ENCODE results near the gene FRMPD1.

FRMPD1 gene

DNA sequence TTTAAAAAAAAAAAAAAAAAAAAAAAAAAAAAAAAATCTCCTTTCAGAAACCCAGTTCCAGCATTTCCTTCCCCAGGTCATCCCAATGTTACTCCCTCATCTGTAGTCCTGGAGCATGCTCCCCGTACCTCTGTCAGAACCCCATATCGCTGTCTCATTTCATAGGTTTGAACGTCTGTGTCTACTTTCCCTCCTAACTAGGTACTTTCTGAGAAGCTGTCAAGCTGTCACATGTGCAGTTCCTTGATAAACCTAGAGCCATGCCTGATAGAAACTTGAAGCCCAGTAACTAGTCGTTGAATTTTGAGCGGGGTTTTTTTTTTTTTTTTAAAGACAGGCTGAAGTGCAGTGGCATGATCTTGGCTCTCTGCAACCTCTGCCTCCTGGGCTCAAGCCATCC is 118.6 kb downstream of the FRMPD1 start:
- no peaks in the 10 kb centered on the region for H3K4me1 Mint-ChIP-seq
- H3K4me3 Mint-ChIP-seq: no peak overlapping the region
- H3K36me3 Mint-ChIP-seq (ENCODE audit: low read depth): peaks cover 49% of the 10 kb centered on the region
- peak overlapping the region; percentile 54 for H3K27ac Mint-ChIP-seq
- no peaks in the 10 kb centered on the region for H3K27me3 Mint-ChIP-seq (ENCODE audit: low read depth, poor library complexity)
- no peak for TF ChIP-seq CTCF (IDR thresholded peaks at IDR 0.05)
- H3K9me3 Mint-ChIP-seq: peaks cover 10% of the 10 kb centered on the region
- no peak for DNase-seq

DNA sequence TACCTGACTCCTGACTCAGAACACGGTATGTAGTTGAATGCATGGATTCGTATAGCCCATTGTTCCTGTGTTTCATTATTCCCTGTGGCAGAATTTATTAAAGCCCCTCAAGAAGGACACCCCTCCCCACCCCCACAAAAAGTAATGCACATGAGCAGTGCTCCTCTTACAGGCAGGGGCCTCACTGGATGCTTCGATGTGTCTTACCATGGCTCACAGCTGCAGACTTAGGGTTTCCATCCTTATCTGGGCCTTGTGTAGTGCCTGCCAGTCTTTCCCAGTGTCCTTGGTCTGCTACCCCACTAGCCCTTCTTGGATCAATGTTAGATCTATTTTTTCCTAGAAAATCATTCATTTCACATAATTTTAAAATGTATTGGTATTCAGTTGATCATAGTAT is 119.2 kb downstream of the FRMPD1 start:
- Mint-ChIP-seq H3K27ac (peak overlapping the region; percentile 54), H3K9me3 (peaks cover 6% of the 10 kb centered on the region), H3K27me3 (ENCODE audit: low read depth, poor library complexity) (no peaks in the 10 kb centered on the region), H3K4me3 (no peak overlapping the region), H3K4me1 (no peaks in the 10 kb centered on the region), H3K36me3 (ENCODE audit: low read depth) (peaks cover 46% of the 10 kb centered on the region)
- TF ChIP-seq CTCF (IDR thresholded peaks at IDR 0.05): no peak
- DNase-seq: no peak

DNA sequence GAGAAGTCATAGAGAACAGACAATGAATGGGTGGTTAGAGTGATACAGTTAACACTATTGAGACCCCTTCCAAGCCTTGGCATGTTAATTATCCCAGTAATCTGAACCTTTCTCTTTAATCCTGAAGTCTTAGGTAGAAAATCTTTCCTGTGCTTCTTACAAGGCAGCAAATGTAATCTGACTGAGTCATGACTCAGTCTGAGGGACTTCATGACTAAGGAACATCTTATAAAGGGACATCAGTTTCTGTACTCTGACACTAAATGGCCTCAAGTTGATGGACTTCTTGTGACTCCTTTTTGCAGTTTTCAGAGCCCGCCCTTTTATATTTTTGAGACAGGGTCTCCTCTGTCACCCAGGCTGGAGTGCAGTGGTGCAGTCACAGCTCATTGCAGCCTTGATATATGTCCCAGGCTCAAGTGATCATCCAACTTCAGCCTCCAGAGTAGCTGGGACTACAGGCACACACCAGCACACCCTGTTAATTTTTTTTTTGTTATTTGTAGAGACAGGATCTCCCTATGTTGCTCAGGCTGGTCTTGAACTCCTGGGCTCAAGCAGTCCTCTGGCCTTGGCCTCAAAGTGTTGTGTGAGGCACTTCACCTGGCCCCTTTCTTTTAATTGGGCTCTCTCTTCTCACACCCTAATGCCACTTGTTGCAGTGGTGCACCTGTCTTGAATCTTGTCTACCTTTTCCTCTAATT is 124.6 kb downstream of the FRMPD1 start:
- Mint-ChIP-seq H3K4me1 (no peaks in the 10 kb centered on the region), H3K4me3 (no peak overlapping the region), H3K36me3 (ENCODE audit: low read depth) (peaks cover 51% of the 10 kb centered on the region), H3K27me3 (ENCODE audit: low read depth, poor library complexity) (no peaks in the 10 kb centered on the region), H3K9me3 (no peaks in the 10 kb centered on the region), H3K27ac (no peak overlapping the region)
- no peak for TF ChIP-seq CTCF (IDR thresholded peaks at IDR 0.05)
- DNase-seq: no peak

DNA sequence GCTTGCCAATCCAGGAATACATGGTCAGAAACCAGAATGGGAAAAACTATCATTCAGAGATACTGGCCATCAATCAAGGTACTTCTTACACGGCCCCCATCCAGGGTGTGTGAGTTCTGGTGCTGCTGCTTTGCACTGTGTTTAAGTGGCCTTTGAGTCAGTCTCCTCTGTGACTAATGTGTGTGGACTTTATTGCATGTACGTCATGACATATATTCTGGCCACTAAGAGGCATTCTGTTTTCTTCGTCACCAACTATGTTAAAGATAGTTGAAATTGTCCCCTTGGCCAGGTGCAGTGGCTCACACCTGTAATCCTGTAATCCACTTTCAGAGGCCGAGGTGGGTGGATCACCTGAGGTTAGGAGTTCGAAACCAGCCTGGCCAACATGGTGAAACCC is 125.6 kb downstream of the FRMPD1 start:
- Mint-ChIP-seq H3K27me3 (ENCODE audit: low read depth, poor library complexity) (no peaks in the 10 kb centered on the region), H3K4me1 (no peaks in the 10 kb centered on the region), H3K27ac (no peak overlapping the region), H3K4me3 (no peak overlapping the region), H3K36me3 (ENCODE audit: low read depth) (peaks cover 57% of the 10 kb centered on the region), H3K9me3 (no peaks in the 10 kb centered on the region)
- no peak for TF ChIP-seq CTCF (IDR thresholded peaks at IDR 0.05)
- DNase-seq: no peak

- Mint-ChIP-seq H3K4me3 (no peak overlapping the region), H3K9me3 (no peaks in the 10 kb centered on the region), H3K4me1 (peaks cover 15% of the 10 kb centered on the region), H3K27ac (no peak overlapping the region), H3K27me3 (ENCODE audit: low read depth, poor library complexity) (no peaks in the 10 kb centered on the region), H3K36me3 (ENCODE audit: low read depth) (peaks cover 63% of the 10 kb centered on the region)
- no peak for TF ChIP-seq CTCF (IDR thresholded peaks at IDR 0.05)
- DNase-seq: no peak
Observed at GRCh38 chr9:37778534-37778933, 127.8 kb downstream of the FRMPD1 start.

DNA sequence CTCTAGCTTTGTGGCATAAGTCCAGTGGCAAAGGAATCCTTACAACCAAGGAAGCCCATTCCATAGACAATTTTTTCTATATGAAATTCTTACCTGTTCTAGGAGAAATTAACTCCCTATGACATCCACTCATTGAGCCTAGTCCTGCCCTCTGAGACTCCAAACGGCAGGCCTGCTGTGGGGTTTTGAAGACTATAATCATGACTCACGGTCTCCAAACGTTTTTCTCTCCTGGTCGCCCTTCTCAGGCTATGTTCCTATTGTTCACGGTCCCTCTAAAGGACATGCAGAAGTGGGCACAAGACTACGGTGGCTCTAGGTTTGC is 133.5 kb downstream of the FRMPD1 start:
- H3K9me3 Mint-ChIP-seq: no peaks in the 10 kb centered on the region
- H3K36me3 Mint-ChIP-seq (ENCODE audit: low read depth): peaks cover 39% of the 10 kb centered on the region
- DNase-seq: no peak
- peaks cover 9% of the 10 kb centered on the region for H3K27me3 Mint-ChIP-seq (ENCODE audit: low read depth, poor library complexity)
- H3K27ac Mint-ChIP-seq: peak overlapping the region; percentile 93
- TF ChIP-seq CTCF (IDR thresholded peaks at IDR 0.05): no peak
- H3K4me1 Mint-ChIP-seq: peaks cover 38% of the 10 kb centered on the region
- peak overlapping the region; percentile 99 for H3K4me3 Mint-ChIP-seq

All from nephron progenitor cell (in vitro differentiated cells).